HK-2 (cell line): ENCODE measurements around the gene STYXL1.

Source experiments
- DNase-seq: peaks from one replicate; pipeline ENCODE4 v3.0.0-alpha.2; 2018; ENCODE audit not compliant: unreplicated experiment

Gene STYXL1

GRCh38 chr7:75980430-75981202 lies 67.2 kb downstream of the STYXL1 start:
- DNase-seq: no peak

- DNase-seq: no peak
Observed at GRCh38 chr7:75979759-75980429, 67.9 kb downstream of the STYXL1 start.

- DNase-seq: no peak
Observed at GRCh38 chr7:75977743-75978142, 70.1 kb downstream of the STYXL1 start.

- DNase-seq: no peak
Observed at GRCh38 chr7:75971961-75972763, 75.6 kb downstream of the STYXL1 start.

- no peak for DNase-seq
Observed at GRCh38 chr7:75971309-75971960, 76.4 kb downstream of the STYXL1 start.

GRCh38 chr7:75969704-75970498 lies 77.9 kb downstream of the STYXL1 start:
- no peak for DNase-seq

GRCh38 chr7:75969182-75969581 lies 78.6 kb downstream of the STYXL1 start:
- no peak for DNase-seq

GRCh38 chr7:75968561-75969001 lies 79.2 kb downstream of the STYXL1 start:
- DNase-seq: no peak

- no peak for DNase-seq
Observed at GRCh38 chr7:75968012-75968411, 79.8 kb downstream of the STYXL1 start.

- no peak for DNase-seq
Observed at GRCh38 chr7:75967487-75967997, 80.3 kb downstream of the STYXL1 start.

- no peak for DNase-seq
Observed at GRCh38 chr7:75967055-75967454, 80.7 kb downstream of the STYXL1 start.

- DNase-seq: no peak
Observed at GRCh38 chr7:75966190-75966961, 81.4 kb downstream of the STYXL1 start.

- DNase-seq: no peak
Observed at GRCh38 chr7:75965617-75966016, 82.2 kb downstream of the STYXL1 start.

GRCh38 chr7:75963381-75963995 lies 84.3 kb downstream of the STYXL1 start:
- DNase-seq: no peak

- no peak for DNase-seq
Observed at GRCh38 chr7:75962607-75963380, 85.0 kb downstream of the STYXL1 start.

- DNase-seq: no peak
Observed at GRCh38 chr7:75961218-75961617, 86.6 kb downstream of the STYXL1 start.

GRCh38 chr7:75960372-75960771 lies 87.4 kb downstream of the STYXL1 start:
- no peak for DNase-seq

GRCh38 chr7:75958802-75959543 lies 88.8 kb downstream of the STYXL1 start:
- DNase-seq: no peak
